ENCODE results near the gene VIL1.
A peak's percentile ranks its signal among the peaks of the same experiment; 100 is the strongest.

VIL1 gene

DNA sequence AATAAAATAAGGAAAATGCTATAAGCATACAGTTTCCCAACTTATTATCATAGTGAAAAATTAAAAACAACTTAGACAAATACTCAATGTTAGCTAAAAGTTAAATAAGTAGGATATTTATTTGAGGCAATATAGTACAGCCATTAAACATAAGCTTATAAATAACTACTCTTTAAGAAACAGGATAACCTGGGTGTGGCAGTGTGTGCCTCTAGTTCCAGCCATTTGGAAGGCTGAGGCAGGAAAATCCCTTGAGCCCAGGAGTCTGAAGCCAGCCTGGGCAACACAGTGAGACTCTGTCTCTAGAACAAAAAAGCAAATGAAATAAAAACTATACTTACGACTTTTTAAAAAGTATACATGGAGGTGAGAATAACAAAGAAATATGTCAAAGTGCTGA lies 39.7 kb downstream of the VIL1 start:
- no peak for TF ChIP-seq GATA1 (IDR thresholded peaks at IDR 0.05; ENCODE audit: low read depth, low read length)
- TF ChIP-seq POLR2A (IDR thresholded peaks at IDR 0.05; ENCODE audit: low read length) = no peak
- no peak for DNase-seq

DNA sequence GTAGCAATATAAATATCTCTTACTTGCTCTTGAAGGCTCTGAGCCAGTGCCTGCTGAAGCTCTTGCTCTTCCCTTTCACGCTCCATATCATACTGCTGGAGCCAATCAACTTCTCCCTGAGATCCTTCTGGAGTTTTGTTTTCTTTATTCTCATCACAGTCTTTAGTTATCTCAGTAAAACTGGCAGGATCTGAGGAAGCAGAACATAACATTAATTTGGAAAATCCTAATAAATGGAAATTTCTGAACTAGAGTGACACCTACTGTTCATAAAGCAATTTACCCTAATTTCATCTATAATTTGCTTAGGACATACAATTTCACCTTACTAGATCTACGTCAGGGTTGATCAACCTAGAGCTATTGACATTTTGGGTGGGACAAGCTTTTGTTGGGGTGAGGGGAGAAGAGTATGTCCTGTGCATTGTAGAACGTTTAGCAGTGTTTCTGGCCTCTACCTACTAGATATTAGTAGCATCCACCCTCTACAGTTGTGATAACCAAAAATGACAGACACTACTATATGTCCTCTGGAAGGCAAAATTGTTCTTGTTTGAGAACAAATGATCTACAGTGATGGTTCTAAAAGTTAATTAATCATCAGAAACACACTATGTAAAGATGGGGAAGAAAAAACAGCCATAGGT lies 47.2 kb downstream of the VIL1 start:
- TF ChIP-seq GATA1 (IDR thresholded peaks at IDR 0.05; ENCODE audit: low read depth, low read length) (no peak), POLR2A (IDR thresholded peaks at IDR 0.05; ENCODE audit: low read length) (no peak)
- peak; percentile 24 to 47 for DNase-seq

DNA sequence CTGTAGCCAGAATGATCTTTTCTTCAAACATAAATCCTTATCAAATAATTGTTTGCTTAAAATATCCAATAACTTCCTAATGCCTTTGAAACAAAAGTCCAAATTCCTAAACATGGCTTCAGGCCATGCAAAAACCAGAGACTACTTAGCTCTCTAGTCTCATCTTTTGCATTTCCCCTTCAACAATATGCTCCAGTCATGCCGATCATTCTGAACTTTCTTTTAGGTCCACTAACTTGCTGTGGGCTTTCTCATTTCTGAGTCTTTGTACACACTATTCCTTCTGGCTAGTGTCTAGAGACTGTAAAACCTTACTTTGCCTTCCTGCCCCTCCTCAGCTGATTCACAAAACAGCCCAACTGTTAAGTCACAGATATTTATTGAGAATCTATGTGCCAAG lies 51.5 kb downstream of the VIL1 start:
- DNase-seq = no peak
- no peak for TF ChIP-seq POLR2A (IDR thresholded peaks at IDR 0.05; ENCODE audit: low read length)
- TF ChIP-seq GATA1 (IDR thresholded peaks at IDR 0.05; ENCODE audit: low read depth, low read length) = no peak

DNA sequence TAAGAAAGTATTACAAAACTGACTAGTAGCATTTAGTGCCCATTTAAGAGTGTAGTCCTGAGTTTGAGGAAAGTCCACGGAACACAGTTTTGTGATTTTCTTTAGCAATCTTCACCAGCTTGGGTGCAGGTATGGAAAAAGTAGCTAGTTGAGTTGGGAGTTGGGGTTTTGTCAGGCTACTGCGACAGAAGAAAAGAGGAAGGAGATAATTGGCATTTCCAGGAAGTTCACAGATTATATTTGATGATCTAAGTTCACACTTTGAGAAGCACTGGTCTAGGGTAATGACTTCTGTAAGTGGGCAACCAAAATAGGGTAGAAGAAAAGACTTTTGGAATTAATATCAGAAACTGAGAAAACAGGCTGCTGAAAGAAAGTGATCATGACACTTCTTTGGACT lies 52.1 kb downstream of the VIL1 start:
- DNase-seq = no peak
- TF ChIP-seq GATA1 (IDR thresholded peaks at IDR 0.05; ENCODE audit: low read depth, low read length) (no peak), POLR2A (IDR thresholded peaks at IDR 0.05; ENCODE audit: low read length) (no peak)

DNA sequence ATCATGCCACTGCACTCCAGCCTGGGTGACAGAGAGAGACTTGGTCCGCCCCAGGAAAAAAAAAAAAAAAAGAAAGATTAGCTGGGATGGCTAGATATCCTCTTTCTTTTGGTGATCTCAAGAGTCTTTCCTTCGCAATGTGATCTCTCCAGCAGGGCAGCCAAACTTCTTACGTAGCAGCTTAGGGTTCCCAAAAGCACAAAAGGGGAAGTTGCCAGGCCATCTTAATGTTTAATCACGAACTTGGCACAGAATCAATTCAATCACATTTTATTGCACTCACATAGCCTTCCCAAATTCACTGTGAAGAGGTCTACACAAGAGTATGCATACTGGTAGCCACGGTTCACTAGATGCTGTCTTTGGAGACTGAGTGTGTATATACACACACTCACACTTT lies 53.1 kb downstream of the VIL1 start:
- no peak for DNase-seq
- TF ChIP-seq GATA1 (IDR thresholded peaks at IDR 0.05; ENCODE audit: low read depth, low read length) (no peak), POLR2A (IDR thresholded peaks at IDR 0.05; ENCODE audit: low read length) (no peak)

DNA sequence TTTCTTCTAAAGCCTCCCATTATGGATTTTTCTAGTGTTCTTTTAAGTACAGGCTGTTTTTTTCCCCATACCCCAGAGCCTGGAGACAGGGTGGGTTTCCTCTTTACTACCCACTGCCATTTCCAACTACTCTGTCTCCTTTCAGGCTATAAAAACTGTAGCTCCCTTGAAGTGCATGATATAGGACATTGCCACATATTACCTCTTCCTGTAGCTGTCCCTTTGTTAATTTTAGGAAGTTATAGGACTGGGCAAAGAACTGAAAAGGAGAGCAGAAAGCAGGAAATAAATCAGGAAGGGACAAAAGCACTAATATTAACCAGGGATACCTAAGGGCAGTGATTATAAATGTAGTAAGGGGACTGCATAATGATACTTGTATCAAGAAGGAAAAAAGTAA lies 54.1 kb downstream of the VIL1 start:
- TF ChIP-seq GATA1 (IDR thresholded peaks at IDR 0.05; ENCODE audit: low read depth, low read length) = no peak
- TF ChIP-seq POLR2A (IDR thresholded peaks at IDR 0.05; ENCODE audit: low read length) = no peak
- DNase-seq = no peak

DNA sequence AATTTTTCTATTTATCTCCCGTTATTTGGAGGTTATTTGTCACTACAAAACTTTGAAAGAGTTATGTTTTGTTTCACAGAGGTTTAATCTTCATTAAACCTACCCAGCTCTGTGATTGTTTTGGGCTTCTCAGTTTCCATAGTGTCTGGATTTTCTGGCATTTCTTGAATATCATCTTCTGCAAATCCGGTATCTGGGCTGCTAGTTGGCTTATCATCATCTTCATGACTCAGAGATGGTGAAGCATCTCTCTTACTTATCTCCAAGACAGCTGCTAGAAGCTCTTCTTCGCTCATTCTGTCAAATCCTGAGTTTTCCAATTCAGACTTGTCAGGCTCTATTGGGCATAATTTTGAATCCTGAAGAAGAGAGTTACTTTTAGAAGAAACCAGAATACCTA lies 55.6 kb downstream of the VIL1 start:
- DNase-seq = no peak
- no peak for TF ChIP-seq GATA1 (IDR thresholded peaks at IDR 0.05; ENCODE audit: low read depth, low read length)
- TF ChIP-seq POLR2A (IDR thresholded peaks at IDR 0.05; ENCODE audit: low read length) = no peak

DNA sequence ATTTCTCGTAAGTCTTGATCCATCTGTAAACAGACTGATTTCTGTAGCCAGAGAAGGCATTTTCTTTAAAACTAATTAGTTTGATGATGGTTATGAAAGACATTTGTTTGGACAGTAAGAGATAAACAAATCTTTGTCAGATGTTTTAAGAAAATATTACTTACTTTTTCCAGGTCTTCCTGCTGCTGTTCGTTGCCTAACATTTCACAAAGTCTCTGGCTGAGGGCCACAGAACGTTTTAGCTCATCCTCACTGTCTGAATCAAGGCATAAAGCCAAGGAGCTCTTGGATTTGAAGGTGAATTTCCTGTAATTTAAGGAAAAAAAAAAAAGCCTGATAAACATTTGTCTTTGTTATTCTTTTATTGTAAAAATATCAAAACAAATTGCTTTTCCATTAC lies 57.8 kb downstream of the VIL1 start:
- TF ChIP-seq GATA1 (IDR thresholded peaks at IDR 0.05; ENCODE audit: low read depth, low read length) (no peak), POLR2A (IDR thresholded peaks at IDR 0.05; ENCODE audit: low read length) (no peak)
- no peak for DNase-seq

DNA sequence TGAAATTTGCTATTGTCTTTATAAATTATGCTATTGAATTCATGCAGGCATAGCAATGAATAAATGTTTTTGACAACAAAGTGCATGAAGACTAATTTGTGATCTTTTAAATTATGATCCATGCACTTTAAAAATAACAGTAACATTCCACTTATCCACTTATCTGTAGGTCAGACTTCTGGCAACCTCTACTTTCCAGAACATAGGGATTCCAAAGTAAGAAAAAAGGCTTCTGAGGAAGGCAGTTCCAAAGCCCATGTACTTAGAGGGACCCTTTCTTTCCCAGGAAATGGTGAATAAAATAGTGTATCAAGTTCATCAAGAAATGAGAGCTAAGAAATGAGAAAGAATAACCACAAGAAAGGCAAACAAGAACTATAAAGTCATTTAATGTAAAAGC lies 58.3 kb downstream of the VIL1 start:
- TF ChIP-seq GATA1 (IDR thresholded peaks at IDR 0.05; ENCODE audit: low read depth, low read length) = no peak
- TF ChIP-seq POLR2A (IDR thresholded peaks at IDR 0.05; ENCODE audit: low read length) = no peak

DNA sequence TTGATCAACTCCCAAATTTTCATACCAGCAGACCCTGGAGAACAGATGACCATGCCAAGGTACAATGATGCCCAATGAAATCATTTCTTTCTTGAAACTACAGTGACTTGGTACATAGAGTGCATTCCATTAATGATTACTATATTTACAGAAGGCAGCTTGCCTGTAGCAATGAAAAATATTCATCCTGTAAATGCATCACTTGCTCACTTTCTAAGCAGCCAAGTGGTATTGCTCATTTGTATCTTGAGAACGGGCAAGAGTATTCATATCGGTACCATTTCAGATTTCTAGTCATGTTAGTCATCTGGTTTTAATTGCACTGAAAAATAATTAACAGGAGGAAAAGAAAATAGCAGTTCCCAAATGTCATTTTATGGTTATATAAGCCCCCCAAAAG lies 59.6 kb downstream of the VIL1 start:
- TF ChIP-seq POLR2A (IDR thresholded peaks at IDR 0.05; ENCODE audit: low read length) = no peak
- no peak for TF ChIP-seq GATA1 (IDR thresholded peaks at IDR 0.05; ENCODE audit: low read depth, low read length)
- DNase-seq = no peak

More for the DNA sequence above, 58.3 kb downstream of the VIL1 start:
- DNase-seq = no peak

DNA sequence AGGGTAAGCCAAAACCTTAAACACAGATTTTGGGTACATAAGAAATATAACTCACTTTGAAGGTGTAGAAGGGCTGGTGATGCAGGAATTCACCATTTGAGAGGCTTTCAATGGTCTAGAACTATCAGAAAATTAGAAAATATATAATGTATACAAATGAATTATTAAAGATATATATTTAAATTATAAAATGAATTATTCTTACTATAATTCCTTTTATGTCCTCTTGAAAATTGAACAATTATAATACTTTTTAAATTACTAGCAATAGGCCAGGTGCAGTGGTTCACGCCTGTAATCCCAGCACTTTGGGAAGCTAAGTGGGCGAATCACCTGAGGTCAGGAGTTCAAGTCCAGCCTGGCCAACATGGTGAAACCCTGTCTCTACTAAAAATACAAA lies 60.7 kb downstream of the VIL1 start:
- DNase-seq = no peak
- TF ChIP-seq GATA1 (IDR thresholded peaks at IDR 0.05; ENCODE audit: low read depth, low read length) = no peak
- no peak for TF ChIP-seq POLR2A (IDR thresholded peaks at IDR 0.05; ENCODE audit: low read length)

DNA sequence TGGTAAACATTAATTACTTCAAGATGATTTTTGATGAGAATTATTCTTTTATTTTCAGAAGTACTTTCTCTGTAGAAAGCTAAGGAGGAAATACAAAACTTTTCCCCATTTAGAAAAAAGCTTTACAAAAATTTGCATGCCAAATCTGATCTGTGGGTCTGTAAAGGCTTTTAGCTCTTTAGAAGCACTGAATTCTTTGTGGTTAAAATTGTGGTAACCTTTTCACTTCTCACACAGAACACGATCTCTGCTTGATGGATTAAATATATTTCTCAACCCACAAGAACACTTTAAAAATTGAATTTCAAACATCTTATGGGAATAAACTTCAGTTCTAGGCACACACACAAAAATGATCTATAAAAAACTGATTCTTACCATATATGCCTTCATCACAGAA lies 63.7 kb downstream of the VIL1 start:
- DNase-seq = no peak
- TF ChIP-seq POLR2A (IDR thresholded peaks at IDR 0.05; ENCODE audit: low read length) = no peak
- no peak for TF ChIP-seq GATA1 (IDR thresholded peaks at IDR 0.05; ENCODE audit: low read depth, low read length)

DNA sequence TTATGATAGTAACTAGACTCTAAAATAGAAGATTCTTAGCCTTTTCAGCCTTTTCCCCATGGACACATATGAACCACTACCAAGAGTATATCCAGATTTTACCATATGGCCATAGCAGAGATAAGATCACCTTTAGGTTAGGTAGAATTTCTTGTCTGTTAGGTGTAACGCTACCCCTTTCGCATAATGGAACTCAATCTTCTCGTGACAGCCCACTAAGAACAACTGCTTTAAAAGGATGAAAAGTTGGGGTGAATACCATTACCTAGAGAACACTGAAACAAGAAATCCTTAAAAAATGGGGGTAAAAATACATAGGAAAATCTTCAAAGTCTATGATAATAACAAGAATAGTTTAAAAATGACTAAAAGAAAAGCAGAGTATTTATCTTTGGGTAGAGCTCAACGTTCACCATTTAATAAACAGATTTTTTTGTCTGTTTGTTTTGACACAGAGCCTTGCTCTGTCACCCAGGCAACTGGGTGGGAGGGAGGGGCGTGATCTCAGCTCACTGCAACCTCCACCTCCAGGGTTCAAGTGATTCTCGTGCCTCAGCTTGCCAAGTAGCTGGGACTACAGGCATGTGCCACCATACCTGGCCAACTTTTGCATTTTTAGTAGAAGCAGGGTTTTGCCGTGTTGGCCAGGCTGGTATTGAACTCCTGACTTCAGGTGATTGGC lies 67.2 kb downstream of the VIL1 start:
- no peak for DNase-seq
- TF ChIP-seq POLR2A (IDR thresholded peaks at IDR 0.05; ENCODE audit: low read length) (no peak), GATA1 (IDR thresholded peaks at IDR 0.05; ENCODE audit: low read depth, low read length) (no peak)

DNA sequence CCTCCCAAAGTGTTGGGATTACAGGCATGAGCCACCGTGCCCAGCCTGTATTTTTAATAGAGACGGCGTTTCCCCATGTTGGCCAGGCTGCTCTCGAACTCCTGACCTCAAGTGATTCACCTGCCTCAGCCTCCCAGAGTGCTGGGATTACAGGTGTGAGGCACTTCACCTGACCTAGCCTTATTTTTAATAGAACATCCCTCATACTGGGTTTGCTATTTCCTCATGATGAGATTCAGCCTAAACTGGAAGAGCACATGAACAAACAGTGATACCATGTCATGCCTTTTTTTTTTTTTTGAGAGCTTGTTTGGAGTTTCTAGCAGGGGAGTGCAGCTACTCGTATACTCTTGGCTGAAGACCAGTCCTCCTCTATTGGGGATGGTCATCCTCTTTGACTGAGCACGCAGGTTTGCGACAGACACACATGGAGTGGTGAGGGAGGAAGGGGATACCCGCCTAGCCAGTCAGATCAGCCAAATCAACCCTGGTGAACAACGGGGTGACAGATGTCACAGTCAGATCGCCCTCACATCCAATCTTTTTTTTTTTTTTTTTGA lies 81.7 kb downstream of the VIL1 start:
- DNase-seq = no peak
- TF ChIP-seq GATA1 (IDR thresholded peaks at IDR 0.05; ENCODE audit: low read depth, low read length) (no peak), POLR2A (IDR thresholded peaks at IDR 0.05; ENCODE audit: low read length) (no peak)

DNA sequence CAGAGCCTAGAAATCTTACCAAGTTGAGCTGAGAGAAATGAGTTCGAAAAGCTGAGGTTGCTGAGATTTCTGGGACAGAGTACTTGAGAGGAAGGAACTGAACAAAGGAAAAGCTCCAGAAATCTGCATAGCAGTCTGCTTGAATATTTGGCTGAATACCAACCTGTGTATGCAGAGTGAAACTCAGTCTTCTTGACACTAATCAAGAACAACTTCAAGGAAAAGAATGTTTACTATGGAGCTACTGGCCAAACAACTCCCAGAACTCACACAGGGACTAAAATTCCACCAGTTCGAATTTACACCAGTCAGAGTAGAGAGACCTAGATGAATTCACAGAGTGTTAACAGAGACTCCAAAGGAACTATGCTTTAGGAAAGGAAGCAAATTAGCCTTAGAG lies 82.7 kb downstream of the VIL1 start:
- DNase-seq = no peak
- TF ChIP-seq POLR2A (IDR thresholded peaks at IDR 0.05; ENCODE audit: low read length) (no peak), GATA1 (IDR thresholded peaks at IDR 0.05; ENCODE audit: low read depth, low read length) (no peak)
